ENCODE results near the gene SLC24A4.
A peak's percentile ranks its signal among the peaks of the same experiment; 100 is the strongest.
"Not testable (repeated sequence)": the region's sequence is repeated elsewhere in the genome, so short reads cannot be mapped to it uniquely, and the experiment has no call there.

Gene SLC24A4

GRCh38 chr14:92527721-92528120, 204.8 kb downstream of the SLC24A4 start:
- no peak for DNase-seq

DNA sequence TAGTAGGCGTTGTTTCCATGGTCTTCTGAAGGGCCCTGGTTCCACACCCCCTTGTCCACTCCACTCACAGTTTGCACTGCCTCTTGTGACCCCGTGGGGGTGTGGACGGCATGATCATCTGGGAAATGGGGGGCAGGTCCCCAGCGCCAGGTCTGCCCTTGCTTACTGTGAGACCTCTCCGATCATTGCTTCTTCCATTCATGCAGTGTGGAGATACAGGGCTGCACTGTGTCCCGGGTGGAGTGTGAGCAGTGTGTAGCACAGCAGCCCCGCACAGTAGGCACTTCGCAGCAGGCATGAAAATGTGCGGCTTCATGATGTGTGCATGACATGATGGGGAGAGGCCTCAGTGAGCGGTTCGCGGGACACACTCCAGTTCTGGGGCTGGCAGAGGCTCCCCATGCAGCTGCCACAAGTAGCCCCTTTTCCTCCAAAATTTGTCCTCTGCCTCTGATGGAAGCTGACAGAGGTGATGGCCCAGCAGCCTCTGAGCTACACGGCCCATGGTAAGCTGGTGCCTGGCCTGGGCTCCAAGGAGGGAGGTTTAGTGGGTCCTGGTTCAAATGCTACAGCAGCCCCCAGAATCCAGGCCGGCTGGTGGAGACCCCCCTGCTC, 205.6 kb downstream of the SLC24A4 start:
- no peak for DNase-seq

DNA sequence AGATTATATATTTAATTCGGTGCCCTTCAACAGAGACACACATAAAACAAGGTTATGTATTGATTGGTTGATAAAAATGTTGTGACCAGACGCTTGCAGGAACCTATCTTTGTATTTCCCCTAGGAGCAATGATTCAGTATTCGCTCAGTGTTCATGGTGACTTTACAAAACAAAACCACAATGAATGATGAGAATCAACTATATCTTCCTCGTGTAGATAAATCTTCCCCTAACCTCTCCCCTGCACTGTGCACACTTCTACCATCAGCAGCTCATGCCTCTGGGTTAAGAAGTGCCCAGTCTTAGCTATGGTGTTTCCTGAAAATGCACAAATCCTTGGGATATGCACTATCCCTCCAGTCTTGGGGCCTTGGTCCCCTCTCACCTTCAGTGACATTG, 206.9 kb downstream of the SLC24A4 start:
- DNase-seq: no peak

DNA sequence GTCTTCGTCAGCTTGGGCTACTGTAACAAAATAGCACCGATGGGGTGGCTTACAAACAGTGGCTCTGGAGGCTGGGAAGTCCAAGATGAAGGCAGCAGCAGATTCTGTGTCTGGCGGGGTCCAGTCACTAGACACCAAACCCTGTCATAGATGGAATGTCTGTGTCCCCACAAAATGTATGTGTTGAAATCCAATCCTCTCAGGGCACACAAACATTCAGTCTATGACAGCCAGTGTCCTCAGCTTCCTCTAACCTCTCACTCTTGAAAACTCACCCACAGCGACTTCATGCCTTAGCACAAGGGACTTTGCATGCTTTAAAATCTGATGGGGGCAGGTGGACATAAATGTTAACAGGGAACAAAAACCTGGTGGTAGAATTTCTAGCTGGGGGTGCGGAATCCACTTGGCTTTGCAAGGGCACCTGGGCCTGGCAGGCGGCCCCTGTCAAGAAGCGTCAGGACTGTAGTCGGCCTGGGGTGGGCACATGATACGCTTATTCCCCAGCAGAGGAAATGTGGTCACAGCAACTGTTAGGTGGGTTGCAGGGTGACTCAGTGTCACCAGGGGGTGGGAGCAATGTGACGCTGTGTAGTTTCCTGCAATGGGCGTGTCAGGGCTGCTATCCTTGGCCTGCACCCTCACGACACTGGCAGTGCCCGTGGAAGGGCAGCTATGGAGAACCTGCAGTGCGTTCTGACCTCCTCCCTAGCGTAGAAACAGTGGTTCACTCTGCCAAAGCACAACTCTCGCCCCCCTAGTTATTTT, 208.3 kb downstream of the SLC24A4 start:
- DNase-seq: no peak

- DNase-seq: no peak
Observed at GRCh38 chr14:92532490-92533163, 209.7 kb downstream of the SLC24A4 start.

GRCh38 chr14:92534932-92535643, 212.1 kb downstream of the SLC24A4 start:
- DNase-seq: no peak

- DNase-seq: not testable (repeated sequence)
Observed at GRCh38 chr14:92536231-92536630, 213.3 kb downstream of the SLC24A4 start.

GRCh38 chr14:92538412-92538985, 215.5 kb downstream of the SLC24A4 start:
- no peak for DNase-seq

DNA sequence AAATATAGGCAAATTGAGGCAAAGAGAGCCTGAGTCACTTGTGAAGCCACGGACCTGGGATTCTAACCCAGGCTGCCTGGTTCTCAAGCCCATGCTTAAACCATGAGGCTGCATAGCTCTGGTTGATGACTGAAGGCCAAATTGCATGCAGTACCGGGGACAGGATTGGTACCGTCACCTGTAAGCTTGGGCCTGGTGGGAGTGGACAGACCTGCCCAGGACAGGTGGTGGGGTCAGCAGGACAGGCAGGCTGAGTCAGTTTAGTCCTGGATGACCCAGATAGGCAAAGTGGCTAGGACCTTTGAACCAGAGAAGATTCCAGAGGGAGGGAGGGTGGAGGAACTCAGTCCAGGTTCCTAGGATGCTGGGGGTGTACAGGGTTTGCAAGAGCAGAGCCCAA, 216.5 kb downstream of the SLC24A4 start:
- no peak for DNase-seq

- no peak for DNase-seq
Observed at GRCh38 chr14:92539875-92540274, 216.9 kb downstream of the SLC24A4 start.

DNA sequence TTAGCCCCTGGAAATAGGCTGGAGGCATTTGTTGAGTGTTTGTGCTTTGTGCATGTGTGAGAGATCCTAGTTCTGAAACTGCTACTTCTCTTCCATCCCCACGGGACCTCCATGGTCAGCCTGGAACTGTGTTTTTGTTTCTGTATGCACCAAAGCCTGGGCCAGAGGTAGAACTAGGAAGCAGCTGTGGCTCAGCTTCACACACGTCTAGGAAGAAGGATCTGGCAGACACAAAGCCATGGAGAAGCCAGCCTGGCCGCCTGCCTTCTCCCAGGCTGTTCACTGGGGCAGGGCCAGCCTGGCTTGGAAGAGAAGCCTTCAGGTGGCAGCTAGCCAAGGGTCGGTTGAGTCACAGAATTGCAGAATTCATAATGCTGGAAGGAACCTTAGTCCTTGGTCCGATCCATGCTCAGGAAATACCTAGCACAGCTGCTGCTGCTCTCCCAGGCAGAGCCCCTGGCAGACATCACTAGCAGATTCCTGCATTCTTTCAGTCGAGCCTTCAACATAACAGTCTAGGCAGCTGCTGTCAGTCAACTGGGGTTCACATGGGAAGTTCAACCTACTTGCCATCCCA, 217.6 kb downstream of the SLC24A4 start:
- DNase-seq: no peak

DNA sequence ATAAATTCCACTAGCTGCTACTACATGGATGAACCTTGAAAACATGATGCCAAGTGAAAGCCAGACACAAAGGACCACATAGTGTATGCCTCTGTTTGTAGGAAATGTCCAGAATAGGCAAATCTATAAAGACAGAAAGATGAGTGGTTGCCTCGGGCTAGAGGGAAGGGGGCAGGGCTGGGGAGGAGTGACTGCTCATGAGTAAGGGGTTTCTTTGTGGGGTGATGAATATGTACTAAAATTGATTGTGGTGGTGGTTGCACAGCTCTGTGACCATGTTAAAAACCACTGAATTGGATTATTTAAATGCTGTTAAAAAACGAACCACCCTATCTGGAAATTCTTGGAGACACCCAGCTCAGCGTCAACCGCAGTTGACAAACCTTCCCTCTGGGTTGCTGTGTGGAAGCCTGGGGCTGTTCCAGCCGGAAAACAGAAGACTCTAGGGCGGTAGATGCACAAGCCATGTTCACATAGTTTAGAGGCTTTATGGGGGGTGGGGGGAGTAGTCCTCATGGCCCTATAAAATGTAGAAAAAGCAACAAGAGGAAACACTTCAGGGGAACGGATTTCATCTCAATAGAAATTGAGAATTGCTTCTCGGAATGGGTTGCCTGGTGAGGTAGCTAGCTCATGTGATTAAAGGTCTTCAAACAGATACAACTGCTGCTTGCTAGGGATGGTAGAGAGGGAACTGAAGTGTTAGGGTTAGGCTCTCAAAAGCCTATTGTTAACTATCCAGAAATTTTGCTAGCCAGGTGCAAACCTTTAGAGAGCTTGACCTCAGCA, 220.0 kb downstream of the SLC24A4 start:
- no peak for DNase-seq

DNA sequence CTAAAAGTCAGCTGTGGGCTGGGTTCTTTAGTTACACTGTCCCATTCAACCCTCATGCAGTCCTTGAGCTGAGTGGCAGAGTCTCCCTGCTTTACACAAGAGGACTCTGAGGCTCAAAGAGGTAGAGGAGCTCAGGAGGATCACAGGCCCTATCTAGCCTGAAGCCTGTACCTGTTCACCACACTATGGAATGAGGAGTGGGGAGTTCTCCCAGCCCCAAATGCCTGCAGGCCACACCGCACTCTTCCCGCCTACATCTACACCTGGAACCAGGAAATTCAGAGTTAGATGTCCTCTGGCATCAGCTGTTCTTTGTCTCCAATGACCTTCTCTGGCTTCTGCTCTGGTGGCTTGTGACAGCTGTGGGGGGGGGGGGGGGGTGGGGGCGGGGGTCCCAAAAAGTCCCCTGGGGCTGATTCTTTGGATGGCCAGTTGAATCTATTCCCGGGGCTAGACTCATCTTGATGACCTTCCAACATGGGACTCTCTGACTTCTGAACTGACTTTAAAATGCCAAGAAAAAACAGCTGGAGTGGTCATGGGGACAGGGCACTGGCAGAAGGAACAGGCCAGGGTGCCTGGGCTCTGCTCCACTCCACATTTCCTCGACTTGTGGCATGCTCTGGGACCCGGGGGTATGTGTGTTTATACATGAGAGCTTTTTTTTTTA, 221.2 kb downstream of the SLC24A4 start:
- no peak for DNase-seq

DNA sequence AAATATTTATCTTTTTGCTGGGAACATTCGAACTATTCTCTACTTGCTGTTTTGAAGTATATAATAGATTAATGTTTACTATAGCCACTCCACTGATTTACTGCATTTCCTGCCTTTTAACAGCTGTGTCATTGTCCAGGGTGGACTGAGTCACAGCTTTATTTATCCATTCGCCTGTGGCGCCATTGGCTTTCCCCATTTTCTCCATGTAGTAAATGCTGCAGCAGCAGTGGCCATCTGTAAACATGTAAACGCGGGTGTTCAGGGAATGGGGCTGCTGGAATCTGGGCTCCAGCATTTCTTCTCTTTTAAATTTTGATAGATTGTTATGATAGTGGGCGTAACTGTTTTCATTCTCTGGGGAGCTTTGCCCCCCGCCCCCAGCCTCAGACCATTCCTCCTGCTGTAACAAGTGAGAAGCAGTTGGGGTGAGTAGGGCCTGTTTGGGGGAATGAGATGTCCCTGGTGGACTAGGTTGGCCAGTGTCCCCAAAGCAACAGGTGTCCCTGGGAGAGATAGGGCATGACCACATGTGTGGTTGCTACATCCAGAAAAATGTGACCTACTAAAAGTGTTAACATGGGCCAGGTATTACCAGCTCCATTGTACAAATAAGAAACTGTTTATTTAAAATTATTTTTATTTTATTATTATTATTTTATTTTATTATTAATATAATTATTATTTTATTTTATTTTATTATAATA, 223.5 kb downstream of the SLC24A4 start:
- peak; percentile 21 to 30 for DNase-seq

GRCh38 chr14:92549105-92549858, 226.3 kb downstream of the SLC24A4 start:
- no peak for DNase-seq

DNA sequence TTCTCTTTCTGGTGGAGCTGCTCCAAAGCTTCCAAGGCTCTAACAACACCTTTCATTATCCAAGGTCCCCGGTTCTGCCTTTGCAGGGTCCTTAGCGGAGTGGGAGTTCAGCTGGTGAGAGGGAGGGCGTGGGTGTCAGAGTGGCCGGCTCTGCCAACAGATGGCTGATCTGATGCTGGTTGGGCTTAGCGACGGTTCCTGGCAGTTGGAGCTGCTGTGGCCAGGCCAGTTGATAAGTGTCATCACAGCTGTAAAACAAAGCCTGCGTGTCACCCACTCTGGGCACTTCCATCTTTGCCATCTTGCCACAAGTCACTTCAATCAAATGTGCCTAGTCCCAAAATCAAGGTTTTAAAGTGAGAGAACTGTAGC, 226.9 kb downstream of the SLC24A4 start:
- no peak for DNase-seq
